Astrocyte (in vitro differentiated cells and primary cell): Measurements from ENCODE around the gene RNU7-1.

Experiments used
- EZH2 ChIP-seq: IDR thresholded peaks from 2 replicates; pipeline ENCODE4 v1.6.1; 2012; ENCODE audit warnings: mild to moderate bottlenecking, low read length, inconsistent platforms; ENCODE audit not compliant: insufficient read depth
- TF ChIP-seq, protein P1 (sequence below): IDR thresholded peaks from 2 replicates; pipeline ENCODE4 v1.5.1; 2011; ENCODE audit warnings: low read depth, mild to moderate bottlenecking, inconsistent platforms, low read length, moderate library complexity; ENCODE audit not compliant: insufficient read depth

DNA sequence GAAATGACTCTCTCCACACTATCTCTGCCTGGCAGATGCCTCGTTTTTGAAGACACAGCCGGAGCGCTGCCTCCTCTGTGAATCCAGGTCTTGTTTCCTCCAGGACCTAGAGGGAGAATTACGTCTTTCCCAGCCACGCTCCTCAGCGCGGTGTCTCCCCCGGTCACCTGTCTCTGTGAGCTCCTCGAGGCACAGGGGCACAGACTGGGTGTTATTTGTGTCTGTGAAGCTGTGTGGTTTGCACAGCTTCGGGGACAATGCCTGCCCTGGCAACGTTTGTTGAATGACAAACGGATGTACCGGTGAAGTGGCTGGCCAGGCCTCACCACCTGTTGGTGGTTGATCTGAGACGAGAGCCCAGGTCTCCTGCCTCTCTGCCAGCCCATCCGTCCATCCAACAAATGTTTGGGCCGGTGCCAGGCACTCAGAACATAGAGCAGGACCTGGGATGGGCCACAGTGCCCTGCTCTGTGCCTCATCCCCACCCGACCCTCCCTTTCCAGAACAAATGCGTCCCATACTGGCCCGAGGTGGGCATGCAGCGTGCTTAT, 13.6 kb downstream of the RNU7-1 start:
- TF ChIP-seq, protein P1, sequence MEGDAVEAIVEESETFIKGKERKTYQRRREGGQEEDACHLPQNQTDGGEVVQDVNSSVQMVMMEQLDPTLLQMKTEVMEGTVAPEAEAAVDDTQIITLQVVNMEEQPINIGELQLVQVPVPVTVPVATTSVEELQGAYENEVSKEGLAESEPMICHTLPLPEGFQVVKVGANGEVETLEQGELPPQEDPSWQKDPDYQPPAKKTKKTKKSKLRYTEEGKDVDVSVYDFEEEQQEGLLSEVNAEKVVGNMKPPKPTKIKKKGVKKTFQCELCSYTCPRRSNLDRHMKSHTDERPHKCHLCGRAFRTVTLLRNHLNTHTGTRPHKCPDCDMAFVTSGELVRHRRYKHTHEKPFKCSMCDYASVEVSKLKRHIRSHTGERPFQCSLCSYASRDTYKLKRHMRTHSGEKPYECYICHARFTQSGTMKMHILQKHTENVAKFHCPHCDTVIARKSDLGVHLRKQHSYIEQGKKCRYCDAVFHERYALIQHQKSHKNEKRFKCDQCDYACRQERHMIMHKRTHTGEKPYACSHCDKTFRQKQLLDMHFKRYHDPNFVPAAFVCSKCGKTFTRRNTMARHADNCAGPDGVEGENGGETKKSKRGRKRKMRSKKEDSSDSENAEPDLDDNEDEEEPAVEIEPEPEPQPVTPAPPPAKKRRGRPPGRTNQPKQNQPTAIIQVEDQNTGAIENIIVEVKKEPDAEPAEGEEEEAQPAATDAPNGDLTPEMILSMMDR: no peak
- TF ChIP-seq EZH2: no peak
